HG03571 (cell line): ENCODE results near the gene IQSEC1.
A peak's percentile ranks its signal among the peaks of the same experiment; 100 is the strongest.

ENCODE experiments used
- ATAC-seq: cut with Tn5 transposase; IDR thresholded peaks from one replicate; pipeline ENCODE4 v1.9.1; 2021; ENCODE audit not compliant: unreplicated experiment

Gene IQSEC1

DNA sequence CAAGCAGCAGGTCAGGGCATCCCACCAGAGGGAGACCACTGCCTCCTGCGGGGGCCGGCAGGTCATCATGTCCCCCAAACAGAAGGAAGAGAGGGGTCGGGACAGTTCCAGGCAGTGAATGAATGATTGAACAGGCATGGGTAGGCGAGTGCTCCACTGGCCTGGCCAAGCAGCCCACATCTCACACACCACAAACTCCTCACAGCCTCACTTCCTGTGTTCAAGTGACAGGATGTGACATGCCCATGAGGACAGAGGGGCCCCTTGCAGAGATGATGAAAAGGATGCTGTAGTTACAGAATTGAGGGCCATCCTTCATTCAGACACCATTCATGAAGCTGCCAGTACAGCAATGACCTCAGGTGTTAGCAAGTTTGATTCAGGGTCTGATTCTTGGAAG, 3.7 kb downstream of the IQSEC1 start:
- ATAC-seq, result peak; percentile 60

DNA sequence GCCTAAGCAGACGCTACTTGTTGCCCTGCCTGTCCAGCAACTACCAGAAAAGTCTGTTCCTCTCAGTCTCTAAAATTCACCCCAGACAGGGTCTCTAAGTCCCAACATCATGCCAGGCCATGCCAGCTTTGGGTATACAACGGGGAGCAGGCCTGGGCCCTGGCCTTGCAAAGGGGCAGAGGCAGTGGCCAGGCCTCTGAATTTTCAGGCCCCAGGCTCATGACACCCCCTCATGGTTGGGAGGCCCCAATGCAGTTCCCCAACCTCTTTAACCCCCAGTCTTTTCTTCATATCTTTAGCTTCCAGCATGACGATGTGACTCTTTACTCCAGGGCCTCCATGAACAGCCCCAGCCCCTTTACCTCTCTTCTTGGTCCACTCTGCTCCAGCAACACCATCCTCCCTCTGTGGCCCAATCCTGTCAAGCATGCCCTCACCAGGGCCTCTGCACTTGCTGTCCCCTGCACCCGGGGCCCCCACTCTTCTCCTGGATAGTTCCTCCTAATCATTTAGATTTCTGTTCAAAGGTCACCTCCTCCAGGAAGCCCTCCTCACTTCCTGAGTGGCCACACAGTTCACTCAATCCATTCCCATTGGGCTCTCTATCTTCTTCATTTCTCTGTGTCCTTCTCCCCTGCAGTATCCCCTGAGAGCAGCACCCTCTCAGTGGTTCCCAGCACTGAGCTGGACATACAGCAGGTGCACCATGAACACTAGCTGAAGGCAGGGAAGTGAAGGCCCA, 4.8 kb downstream of the IQSEC1 start:
- ATAC-seq, result no peak

DNA sequence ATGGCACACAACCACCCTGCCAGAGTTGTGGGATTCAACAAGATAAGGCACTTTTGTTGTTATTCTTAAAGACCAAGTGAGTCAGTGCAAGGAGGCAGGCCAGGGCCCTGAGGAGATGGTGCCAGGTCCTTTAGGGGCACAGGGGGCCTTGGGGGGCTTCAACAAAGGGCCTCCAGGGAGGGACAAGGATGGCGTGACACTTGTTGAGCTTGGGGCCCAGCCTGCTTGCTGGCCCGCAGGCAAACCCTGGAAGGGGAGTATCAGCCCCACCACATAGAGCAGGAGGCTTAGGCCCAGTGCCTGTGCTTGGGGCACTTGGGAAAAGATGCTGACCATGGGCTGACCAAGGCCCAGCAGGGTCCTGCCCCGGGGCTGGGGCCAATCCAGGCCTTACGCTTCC, 5.5 kb downstream of the IQSEC1 start:
- no peak for ATAC-seq

DNA sequence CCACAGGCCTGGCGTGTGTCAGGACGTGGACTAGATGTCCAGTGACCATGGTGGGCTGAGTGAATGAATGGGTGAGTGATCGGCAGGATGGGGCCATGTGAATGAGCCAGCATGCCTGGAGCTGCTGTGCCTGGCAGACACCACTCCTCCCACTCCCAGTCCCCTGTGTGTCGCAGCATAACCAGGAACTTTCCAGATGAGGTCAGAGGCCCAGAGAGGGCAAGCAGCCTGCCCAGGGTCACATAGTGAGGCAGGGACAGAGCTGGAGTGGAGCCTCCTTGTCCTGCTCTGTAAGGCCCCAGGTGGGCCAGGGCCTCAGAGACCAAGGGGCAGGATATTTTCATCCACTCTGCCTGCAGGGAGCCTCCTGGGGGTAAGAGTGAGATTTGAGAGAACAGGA, 6.4 kb downstream of the IQSEC1 start:
- no peak for ATAC-seq

DNA sequence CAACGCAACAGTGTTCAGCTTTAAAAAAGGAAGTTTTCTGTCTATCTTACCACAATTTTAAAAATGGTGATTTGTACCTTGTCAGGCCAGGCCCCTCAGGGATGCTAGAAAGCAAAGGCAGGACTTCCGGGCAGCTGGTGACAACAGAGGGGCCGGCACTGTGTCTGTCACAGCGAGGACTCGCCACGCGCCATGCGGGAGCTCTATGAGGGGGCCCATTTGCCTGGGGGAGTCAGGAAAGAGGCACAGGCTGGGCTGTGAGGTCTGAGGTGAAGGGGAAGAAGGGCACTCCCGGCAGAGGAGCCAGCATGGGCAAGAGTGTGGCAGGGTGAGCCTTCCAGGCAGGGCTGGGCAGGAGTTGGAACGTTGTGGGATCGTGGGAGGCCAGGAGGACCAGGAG, 7.0 kb downstream of the IQSEC1 start:
- ATAC-seq, result no peak

DNA sequence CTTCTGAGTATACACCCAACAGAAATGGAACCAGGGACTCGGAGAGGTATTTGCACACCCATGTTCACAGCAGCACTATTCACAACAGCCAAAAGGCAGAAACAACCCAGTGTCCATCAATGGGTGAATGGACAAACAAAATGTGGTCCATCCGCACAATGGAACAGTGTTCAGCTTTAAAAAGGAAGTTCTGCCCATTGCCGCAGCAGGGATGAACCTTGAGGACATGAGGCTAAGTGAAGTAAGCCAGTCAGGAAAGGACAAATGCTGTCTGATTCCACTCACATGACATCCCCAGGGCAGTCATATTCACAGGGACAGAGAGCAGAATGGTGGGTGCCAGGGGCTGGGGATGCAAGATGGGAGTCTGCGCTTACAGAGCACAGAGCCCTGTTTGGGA, 7.5 kb downstream of the IQSEC1 start:
- ATAC-seq, result no peak

DNA sequence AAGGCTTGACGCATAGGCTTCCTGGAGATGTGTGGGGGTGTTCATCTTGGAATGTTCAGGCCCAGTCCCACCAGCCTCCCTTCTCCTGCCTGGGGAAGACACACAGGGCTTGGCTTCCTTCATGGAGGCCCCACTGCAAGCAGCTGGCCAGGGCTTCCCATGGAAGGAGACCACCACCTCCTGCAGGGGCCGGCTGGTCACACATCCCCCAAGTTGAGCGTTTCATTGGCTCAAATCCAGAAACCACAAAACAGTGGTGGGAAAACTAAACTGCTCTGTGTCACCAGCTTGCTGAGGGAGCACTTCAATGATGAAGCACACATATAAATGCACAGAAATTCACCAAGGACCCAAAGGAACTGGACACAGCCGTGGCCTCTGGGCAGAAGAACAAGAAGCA, 8.3 kb downstream of the IQSEC1 start:
- ATAC-seq, result no peak

DNA sequence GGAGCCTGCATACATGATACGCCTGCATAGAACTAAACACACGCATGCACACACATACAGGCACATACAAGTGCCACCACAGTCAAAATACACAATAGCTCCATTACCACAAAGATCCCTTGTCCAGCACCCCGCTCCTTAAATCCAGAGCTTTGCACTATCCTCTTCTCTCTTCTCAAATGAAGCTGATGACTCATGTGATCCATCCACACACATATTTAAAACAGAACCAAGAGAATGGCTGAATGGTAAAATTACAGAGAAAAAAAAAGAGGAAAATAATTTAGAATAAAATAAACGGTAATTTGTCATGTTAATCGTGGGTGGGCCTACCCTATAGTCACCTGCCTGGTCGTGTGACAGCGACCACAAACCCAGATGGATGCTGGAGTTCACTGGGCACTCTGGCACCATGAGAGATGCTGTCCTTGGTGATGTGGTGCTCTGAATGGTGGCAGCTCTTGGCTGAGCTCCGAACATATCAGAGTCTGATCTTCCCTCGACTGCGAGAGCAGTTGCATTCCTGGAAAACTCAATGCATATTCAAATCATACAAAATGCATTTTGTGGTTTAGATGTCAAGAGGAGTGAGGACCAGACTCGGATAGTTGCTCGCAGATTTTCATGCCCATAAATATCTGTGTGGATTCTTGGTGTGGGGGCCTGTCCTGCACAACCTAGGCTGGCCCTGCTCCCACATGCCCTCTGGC, 8.9 kb downstream of the IQSEC1 start:
- no peak for ATAC-seq

DNA sequence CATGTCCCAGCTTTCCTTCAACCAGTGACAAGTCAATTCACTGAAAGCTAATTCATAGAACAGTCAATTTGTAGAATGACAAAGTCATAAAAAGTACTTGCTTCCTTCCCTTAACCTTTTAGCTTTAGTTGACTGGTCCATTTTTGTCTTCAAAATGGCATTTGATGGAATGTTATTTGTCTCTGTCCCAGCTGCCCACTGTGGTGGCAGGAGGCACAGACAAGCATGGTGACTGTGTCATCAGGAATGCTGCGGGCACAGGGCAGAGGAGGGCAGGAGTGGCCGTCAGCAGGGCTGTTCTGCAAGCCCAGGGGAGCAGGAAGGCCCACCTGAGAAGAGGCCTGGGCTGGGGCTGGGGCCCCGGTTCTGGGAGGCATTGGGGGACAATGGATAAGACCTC, 10.0 kb downstream of the IQSEC1 start:
- no peak for ATAC-seq

DNA sequence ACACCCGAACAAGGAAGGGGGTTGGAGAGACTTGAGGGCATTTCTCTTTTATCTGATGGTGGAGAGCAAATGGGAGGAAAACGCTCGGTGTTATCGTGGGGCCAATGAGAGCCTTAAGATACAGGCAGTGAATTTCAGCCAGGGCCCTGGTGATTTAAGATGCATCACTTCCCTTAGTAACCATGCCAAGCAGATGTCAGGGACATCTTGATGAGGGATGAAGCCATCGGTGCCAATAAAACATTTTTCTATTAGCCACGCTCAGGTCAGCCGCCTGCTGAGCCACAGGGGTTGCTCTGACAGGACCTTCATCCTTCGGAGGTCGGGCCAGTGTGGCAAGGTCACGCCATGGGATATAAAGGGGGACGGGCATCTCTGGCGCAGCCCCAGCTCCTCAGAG, 10.6 kb downstream of the IQSEC1 start:
- no peak for ATAC-seq

DNA sequence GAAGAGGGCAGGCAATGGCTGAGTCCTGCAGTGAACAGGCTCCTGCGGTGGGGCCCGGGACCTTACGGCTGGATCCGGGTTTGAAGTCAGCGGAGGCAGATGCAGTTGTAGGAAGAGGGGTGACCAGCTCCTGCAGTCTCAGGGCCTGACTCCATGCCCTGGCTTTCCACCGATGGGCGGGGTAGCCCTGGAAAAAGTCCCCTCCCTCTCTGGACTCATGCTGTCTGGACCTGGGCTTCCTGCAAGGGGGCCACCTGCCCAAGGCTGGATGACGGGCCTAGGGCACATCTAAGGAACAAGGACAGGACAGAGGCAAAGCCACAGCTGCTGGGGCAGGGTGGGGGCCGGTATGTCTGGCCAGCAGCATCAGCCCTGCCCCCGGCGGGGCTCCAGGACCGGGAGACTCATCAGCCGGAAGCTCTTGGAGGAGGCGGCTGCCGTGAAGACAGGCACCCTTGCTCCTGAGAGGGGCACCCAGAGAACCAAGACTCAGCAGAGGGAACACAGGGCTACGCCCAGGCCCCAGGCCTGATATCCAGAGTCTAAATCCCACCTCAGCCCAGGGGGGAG, 12.8 kb downstream of the IQSEC1 start:
- ATAC-seq, result no peak

DNA sequence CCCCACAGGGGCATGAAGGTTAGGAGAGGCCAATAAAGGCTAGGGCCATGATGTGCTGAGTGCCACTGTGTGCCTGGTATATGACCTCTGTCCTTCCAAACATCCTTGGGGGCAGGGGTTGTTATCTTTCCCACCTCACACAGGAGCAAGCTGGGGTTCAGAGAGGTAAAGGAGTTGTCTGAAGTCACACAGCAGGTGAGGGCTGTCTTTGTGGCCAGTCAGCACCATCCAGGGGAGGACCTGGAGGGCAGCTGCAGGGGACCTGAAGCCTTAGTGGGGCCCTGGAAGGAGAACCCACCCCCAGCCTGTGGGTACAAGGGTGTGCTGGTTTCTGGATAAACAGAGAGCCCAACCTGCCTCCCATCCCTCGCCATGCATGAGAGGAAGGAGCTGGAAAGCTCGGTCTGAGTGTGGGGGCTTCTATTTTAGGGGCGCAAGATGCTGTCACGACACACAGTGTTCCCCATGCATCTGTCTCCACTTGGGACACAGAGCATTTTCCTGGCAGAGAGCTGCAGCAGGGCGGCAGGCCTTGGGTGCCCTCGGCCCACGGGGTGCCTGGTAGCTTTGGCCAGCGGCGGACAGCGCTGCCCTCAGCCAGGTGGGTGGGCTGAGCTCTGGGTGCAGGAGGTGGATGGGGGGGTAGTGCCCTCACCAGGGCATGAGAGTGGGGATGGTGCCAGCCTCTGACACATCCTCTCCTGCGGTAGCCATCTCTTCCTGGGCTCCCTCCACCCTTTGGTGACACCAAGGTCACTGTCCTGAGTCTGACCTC, 14.7 kb downstream of the IQSEC1 start:
- no peak for ATAC-seq

DNA sequence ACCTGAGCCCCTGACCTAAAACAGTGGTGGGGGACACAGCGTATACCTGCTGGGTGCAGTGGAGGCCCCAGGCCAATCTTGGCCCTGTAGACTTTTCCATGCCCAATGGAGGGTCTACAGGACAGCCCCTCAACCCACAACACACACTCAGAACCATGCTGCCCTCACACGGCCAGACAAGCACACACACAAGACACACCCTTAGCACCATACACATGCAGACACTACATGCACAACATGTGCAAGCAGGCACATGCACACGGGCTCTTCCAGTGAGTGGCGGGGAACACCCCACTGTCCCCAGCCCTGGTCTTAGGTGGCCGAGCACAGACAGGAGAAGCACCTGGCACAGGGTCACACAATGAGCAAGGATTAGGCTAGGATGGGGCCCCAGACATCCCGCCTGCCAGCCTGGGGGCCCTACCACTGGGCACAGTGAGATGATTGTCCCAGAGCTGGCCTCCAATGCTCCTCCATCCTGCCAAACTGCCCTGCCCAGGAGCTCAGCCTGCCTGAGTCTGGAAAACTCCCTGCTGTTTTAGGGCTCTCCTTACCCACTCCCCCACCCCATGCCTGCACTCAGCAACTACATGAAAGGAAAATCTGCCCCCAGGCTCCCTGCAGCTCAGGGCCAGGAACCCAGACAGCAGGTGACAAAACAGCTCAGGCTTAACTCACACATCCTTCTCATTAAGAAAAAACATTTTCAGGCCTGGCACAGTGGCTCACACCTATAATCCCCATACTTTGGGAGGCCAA, 15.8 kb downstream of the IQSEC1 start:
- ATAC-seq, result no peak

DNA sequence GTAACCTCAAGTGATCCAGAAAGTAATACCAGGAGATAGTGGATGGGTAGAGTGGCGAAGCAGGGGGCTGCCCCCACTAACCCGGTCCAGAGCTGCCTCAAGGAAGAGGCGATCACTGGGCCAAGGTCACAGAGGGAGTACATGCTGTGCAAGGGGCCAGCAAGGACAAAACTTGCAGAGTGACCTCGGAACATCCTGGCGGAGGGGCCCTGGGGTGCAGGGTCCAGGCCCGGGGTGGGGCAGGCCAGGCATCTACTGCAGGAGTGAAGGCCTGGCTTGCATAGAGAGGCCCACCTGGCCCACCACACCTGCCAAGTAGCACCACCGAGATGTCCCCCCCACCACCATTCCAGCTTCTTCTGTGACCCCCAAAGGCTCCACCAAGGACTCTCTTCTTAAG, 17.6 kb downstream of the IQSEC1 start:
- no peak for ATAC-seq

DNA sequence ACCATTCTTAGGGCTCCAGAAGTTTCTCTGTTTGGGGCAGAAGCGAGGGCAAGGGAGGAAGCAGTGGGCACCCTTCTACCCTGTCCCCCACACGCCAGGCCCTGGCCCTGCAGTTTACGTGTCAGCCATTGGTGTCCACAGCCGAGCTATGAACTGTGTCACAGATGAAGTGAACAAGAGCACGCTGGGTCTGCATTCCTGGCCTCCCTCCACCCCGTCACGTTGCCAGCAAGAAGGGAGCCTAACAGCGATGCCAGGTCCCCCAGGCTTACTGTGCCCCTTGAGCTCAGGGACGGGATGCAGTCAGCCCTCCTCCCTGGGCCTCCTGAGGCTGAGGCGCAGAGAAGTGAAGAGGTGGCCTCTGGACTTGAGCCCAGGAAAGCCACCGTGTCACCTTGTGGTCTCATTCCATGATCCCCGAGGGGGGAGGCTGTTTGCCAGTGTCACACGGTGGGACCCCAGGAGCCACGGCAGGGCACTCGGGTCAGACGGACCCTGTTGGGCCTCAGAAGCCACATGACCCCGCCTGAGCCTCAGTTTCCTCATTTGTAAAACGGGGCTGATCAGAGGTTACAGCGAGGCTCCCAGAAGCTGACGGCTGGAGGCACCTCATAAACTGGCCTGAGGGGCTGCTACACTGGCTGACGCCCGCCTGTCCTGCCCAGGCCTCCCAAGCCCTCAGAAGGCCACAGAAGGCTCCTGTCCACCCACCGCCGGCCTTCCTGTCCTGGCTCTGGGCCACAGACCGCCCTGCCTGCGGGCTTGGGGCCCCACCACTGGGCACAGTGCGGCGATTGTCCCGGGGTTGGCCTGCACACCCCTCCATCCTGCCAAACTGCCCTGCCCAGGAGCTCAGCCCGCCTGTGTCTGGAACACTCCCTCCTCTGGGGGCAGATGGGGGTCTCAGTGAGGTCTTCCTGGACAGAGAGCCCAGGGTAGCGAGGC, 18.6 kb downstream of the IQSEC1 start:
- ATAC-seq, result no peak

DNA sequence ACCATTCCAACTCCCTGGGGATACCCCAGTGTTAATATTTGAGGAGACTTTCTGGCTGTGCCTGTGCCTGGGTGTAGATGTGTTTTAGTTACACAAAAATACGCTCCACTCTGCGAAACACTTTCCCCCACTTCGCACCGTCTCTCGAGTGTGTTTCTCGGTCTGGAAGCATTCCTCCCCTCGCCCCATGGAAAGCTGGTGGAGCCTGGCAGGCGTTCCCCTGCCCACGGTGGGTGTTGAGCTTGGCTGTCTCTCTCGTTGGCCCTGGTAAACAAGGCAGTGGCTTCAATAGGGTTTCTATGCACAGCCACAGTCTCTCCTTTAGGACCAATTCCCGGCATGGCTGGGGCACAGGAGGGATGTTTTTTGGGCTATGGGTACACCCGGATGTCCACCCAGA, 19.3 kb downstream of the IQSEC1 start:
- ATAC-seq, result no peak

DNA sequence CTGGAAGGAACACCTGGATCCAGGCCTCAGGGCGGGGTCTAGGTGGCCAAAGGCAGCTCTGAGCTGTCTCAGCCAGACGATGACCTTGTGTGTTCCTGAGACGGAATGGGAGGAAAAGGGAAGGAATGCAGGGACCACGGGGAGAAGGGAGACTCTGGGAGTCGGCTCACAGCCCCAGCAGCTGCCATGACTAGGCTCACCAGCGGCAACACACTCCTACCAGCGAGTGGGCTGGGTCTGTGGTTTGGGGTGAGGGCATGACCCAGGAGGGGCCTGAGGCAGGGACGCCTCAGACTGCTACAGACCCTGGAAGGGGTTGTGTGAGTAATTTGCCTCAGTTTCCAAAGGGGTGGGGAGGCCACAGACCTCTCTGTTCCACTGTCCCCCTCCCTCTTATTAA, 19.8 kb downstream of the IQSEC1 start:
- no peak for ATAC-seq

DNA sequence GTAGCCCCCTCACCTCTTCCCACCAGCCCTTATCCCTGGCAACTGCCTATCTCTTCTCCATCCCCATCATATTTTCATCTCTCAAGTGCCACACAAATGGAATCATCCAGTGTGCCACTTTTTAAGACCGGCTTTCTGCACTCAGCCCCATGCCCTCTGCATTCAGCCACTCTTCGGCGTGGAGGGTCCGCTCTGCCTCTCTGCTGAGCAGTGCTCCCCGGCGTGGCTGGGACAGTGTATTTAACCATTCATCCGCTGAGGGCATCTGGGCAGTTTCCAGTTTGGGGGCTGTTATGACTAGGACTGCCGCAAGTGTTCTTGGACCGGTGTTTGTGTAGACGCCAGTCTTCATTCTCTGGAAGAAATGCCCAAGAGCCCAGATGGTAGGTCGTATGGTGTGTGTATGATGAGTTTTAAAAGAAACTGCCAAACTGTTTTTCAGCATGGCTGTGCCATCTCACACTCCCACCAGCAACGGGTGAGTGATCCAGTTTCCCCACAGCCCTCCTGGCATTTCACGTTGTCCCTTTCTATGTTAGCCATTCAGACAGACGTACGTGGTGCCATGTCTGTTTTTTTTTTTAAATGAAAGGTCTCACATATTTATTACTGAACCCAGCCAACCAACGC, 20.9 kb downstream of the IQSEC1 start:
- no peak for ATAC-seq

DNA sequence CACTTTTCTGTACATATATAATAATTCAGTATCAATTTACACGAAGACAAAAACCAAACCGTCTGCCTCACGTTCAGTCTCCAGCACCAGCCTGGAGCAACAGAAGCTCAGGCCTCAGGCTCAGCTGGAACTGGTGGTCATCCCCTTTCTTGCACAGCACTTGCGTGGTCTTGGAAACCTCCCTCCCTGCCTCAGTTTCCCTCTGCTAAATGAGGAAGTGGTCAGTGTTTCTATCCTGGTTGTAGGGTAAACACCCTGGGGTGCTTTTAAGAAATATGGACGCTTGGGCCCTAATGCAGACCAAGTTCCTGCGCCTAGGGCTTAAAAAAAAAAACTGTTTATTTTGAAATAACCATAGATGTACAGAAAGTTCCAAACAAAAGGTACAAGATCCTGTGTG, 21.6 kb downstream of the IQSEC1 start:
- ATAC-seq, result no peak
